HG03469 (cell line): ENCODE results near the gene GLB1L.

ENCODE experiments used
- ATAC-seq: cut with Tn5 transposase; IDR thresholded peaks from one replicate; pipeline ENCODE4 v1.9.1; 2021; ENCODE audit warnings: mild to moderate bottlenecking, moderate library complexity, moderate number of reproducible peaks; ENCODE audit not compliant: unreplicated experiment

Gene GLB1L

DNA sequence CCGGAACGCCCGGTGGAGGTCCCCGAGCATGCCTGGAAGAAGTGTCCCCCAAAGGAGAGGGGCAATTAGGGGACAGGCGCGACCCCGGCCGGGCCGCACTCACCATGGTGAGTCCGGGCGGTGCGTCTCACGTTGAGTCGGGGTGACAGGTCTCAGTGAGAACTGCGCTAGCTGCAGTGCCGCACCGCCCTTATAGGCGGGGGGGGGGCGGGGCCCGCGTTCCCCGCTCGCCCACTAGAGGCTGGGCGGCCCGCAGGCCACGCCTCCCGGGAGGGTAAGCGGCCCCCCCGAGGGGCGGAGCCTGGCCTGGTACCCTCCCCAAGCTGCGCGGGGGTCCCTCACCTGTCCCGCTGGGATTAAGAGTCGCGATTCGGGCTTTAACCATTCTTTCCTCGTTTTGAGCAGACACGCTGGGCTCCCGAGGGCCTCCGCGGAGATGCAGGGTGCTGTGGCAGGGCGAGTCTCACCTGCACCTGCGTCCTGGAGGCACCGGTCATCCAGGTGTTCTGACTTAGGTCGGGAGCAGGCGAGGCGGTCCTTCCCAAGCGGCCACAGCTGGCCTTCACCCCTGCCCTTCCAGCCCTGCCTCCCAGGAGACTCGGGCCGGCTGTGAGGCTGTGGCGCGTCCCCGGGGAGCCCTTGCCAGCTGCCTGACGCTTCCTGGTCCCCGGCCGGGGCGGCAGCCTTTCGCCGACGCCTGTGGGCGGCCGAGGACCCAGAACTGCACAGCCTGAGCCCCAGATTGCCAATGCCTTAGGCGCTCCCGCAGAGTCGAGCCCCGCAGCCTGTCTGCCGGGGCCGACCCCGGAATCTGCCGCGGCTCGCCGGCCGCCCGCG is 8.7 kb upstream of the GLB1L start, which contains the start of gene TUBA4A:
Gene TUBA4A (minus strand): TSS at position 166 of the 837 bp plus-strand sequence. CDS start 60 bp downstream, at position 106.
- ATAC-seq = peak; percentile 26

DNA sequence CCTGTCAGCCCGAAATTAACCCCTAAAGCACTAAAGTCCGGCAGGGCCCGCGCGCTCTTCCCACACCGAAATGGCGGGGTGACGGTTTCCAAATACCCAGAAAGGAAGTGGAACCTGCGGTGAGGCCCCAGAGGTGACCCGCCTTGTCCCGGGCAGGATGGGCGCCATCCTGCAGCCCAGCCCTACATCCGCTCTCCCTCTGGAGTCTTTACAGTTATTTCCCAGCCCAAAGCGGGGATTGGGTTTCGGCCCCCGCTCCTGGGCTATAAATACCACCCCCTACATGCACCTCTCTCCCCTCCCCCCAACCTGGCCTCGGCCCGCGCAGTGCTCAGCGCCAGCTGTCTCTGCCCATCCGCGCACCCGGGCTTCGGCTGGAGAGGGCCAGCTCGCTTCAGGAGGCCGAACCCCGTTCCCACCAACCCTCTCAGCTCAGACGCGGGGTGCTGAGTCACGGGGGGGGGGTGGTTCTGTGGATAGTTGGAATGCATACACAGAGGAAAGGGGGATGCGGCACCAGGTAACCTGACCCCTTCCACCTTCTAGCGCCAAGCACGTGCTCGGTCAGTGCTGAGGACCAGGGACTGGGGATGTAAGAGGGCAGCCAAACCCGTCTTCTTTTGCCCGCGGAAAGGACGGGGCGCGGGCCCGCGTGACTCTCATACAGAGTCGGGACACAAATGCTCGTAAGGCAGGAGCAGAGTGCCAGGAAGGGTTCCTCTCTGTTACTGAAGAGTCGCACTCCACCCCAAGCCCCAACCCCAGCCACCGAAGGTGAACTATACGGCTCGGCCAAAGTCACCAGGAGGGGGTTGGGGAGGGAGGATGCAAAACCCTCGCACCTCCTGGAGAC is 7.9 kb upstream of the GLB1L start, which contains the start of gene TUBA4B:
Gene TUBA4B (plus strand): TSS at position 344 of the 853 bp plus-strand sequence. CDS start 165 bp downstream, at position 509.
- ATAC-seq = no peak

DNA sequence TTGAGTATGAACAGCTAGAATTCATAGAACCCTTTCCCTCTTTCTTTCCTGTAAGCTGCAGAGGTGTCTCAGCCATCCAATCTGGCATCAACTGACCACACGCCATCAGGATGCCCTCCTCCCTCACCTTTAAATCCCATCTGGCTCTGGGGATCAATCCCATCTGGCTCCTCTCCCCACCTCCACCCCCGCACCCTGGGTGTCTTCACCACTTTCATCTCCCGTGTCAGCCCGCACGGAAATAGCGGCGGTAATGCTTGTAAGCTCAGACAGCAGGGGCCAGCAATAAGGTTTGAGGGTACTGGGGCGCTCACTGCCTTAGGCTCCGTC is 7.3 kb upstream of the GLB1L start:
- ATAC-seq = no peak

DNA sequence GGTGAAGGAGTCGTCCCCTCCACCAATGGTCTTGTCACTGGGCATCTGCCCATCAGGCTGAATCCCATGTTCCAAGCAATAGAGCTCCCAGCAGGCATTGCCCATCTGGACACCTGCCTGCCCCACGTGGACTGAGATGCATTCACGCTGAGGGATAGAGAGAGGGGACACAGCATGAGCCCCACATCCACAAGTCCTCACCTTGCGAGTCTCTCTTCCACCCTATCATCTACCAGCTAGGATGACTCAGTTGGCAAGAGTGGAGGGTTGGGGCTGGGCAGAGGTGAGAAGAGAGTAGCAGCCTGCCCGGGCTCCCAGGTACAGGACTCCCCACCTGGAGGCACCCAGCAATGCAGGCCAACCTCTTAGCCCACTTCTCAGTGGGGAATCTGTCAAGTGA is 6.8 kb upstream of the GLB1L start:
- ATAC-seq = no peak

DNA sequence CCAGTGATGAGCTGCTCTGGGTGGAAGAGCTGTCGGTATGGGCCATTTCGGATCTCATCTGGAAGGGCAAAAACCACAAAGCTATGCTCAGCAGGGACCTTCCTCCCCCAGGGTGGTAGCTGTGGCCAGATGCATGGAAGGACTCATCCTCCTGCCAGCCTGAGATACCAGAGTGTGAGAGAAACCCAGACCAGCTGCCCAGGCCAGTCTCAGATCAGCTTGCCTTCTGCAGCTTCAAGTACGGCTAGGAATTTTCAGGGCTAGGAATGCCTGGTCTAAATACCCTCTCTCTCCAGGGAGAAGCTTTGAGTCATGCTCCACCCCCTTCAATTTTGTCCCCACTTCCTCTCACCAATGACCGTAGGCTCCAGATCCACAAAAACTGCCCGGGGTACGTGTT is 6.4 kb upstream of the GLB1L start:
- no peak for ATAC-seq

DNA sequence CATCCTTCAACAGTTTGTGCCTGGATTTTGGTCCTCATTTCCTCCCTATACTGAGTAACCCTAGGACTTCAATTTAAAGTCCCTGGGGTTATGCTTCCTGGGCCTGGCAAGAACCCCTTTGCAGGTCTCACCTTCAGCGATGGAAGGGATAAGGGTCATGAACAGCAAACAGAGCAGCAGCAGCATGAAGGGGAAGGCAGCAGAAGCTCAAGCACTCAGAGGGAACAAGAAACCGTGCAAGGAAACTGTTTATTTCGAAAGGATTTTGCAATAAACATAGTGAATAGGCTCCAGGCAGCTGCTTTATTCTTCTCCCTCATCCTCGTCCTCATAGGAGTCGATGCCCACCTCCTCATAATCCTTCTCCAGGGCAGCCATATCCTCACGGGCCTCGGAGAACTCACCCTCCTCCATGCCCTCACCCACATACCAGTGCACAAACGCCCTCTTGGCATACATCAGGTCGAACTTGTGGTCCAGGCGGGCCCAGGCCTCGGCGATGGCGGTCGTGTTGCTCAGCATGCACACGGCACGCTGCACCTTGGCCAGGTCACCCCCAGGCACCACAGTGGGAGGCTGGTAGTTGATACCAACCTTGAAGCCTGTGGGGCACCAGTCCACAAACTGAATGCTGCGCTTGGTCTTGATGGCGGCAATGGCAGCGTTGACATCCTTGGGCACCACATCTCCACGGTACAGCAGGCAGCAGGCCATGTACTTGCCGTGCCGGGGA is 5.0 kb upstream of the GLB1L start:
- no peak for ATAC-seq

DNA sequence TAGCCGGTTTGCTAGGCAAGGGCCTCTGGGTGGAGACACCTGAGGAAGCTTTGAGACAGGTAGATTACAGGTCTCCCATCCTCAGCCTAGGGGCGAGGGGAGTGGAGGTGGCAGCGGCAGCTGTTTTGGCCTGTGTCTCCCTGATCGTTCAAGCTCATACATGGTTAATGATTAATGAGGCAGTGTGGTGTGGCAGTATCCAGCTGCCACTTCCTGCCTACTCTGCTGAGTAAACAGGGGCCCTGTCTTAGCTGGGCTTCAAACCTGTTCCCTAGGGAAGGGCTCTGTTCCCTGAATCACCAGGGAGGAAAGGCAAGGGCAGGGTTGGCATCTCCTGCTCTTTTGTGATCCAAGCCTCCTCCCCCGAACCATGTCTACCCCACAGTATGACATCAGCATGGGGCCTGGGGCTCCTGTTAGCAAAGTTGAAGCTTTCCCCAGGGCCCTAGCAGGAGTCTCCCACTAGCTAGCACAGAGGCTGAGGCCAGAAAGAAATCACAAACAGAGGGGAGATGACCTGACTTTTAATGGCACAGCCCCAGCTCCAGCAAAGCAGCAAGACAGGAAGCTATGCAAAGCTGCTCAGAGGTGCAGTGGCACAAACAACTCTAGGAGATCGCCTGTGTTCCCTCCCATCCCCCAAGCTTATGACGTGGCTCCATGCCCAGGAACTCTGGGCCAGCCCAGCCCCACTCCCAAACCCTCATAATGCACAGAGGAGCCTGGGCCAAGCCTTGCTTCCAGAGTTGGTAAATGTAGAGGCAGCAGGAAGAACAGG is 4.1 kb upstream of the GLB1L start:
- ATAC-seq = peak; percentile 22

DNA sequence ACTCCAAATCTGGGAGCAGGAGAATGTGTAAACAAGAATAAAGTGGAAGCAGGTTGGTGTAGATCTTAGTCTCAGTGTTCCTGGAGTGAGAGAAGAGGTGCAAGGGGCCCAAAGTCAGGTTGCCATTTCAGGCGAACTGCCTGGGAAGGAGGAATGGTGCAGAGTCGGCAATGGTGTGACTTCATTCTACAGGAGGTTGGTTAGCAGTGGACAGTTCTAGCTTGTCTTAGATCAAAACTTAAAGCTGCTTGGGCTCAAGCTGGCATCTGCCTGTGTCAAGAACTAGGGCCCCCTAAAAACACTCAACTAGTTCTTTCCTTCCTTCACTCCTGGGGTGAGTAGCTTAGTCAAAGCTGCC is 3.6 kb upstream of the GLB1L start:
- no peak for ATAC-seq

DNA sequence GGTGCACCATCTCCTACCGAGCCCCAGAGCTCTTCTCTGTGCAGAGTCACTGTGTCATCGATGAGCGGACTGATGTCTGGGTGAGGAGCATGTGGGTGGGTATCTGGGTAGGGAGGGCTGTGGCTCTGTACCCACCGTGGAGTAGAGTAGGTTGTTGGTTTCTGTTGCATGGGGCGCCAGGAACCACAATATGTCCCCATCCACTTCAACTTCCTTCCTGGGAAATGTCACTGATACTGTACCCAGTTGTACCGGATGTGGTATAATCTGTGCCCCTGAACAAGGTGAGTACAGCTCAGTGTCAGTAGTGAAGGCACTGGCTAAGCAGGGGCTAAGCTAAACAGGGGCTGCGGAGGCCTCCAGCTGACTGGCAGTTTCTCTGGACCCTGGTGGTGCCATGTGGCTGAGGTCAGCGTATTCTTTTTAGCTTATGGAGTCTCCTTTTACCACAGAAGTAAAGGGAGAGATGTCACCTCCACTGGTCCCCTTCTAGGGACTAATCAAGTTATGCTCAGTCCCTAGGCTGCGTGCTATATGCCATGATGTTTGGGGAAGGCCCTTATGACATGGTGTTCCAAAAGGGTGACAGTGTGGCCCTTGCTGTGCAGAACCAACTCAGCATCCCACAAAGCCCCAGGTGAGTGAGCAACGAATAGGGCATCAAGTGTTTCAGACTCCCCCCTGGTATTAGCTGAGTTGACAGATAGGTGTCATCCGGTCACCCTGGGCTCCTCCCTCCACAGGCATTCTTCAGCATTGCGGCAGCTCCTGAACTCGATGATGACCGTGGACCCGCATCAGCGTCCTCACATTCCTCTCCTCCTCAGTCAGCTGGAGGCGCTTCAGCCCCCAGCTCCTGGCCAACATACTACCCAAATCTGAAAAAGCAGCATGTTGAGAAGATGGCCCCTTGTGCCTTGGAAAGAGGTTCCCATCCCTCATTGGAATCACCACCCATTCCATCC is 2.7 kb upstream of the GLB1L start:
- ATAC-seq = no peak

DNA sequence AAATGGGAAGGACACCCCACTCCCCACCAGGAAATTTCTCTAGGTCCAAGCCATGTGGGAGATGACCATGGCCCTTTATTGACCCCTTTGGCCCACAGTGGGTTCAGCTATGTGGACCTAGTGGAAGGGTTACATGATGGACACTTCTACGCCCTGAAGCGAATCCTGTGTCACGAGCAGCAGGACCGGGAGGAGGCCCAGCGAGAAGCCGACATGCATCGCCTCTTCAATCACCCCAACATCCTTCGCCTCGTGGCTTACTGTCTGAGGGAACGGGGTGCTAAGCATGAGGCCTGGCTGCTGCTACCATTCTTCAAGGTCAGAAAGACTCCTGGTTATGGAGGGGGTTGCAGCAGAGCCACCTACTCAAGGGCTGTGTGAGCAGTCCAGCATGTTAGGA is 1.3 kb upstream of the GLB1L start:
- no peak for ATAC-seq

DNA sequence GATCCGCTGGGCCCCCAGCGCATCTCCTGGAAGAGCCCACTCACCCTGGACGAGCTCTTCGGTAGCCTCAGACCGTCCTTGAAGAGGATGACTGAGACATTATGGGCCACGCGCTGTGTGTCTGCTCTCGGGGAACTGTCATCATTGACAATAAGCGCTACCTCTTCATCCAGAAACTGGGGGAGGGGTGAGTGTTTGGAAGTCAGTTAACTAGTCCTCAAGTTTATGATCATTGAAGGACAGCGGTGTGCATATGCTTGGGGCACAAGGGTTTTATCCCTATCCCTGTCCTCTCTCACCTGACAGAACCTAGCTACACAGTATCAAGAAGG is 621 bp upstream of the GLB1L start:
- ATAC-seq = no peak

DNA sequence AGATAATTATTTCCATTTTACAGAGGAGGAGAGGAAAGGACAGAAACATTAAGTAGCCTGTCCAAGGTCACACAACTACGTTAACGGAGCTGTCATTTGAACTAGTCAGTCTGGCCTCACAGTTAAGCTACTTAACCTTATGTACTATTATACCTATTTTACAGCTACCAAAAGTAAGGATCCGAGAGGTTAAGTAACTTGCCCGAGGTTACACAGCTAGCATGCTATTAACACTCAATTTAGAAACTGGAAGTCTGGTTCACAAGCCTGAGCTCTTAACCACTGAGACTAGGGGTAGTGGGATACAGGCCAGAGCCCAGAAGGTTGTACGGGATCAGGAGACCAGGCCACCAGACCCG is 476 bp downstream of the GLB1L start:
- no peak for ATAC-seq

DNA sequence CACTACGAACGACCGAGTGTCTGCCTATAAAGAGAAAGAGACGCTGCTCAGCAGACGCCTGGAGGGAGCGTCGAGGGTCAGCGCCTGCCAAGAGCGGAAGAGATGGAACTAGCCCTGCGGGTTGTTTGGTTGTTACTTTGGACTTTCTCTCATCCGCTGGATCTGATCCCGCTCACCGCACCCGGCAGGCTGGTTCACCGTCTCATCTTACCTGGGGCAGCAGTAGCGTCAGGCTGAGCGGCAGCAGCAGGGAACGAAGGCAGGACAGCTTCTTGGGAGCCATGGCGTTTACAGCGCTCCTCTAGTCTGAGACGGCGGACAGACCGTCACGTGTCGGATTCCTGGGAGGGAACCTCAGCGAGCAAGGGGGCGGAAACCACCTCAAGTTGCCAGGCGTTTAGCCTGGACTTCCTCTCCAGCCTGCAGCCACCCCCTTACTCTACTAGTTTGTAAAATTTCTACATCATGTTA is 1.9 kb downstream of the GLB1L start:
- no peak for ATAC-seq

DNA sequence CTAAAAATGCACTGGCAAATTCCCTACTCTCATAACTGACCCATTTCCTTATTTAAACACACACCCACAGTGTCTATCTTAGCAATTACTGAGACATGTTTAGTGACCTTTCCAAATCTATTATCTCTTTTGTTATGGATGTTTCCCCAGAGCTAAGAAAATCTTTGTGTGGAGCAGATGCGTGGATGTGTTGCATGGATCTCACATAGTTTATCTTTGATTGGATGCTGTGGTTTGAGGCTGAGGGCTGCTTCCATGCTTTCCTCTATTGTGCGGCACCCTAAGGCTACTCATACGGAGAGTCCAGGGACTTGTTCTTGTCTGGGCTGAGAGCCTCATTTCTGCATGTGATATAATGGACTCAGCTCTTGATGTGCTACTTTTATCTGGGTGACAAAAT is 10.9 kb downstream of the GLB1L start:
- no peak for ATAC-seq

DNA sequence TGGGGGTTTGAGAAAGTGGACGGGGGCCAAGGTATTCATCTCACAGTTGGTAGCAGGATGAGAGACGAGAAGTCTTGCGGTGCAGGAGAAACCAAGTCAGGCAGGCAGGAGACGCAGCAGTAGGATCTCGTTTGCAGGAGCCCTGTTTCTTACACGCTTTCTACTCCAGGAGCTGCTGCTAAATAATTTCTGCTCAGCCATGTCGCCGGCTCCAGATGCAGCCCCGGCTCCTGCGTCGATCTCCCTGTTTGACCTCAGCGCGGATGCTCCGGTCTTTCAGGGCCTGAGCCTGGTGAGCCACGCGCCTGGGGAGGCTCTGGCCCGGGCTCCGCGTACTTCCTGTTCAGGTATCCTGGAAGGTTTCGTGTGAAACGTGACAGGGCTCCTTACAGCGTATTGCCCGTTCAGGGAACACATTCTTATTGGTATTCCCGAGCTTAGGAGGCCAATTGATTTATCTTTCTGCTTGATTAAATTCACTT is 15.1 kb downstream of the GLB1L start:
- ATAC-seq = no peak

DNA sequence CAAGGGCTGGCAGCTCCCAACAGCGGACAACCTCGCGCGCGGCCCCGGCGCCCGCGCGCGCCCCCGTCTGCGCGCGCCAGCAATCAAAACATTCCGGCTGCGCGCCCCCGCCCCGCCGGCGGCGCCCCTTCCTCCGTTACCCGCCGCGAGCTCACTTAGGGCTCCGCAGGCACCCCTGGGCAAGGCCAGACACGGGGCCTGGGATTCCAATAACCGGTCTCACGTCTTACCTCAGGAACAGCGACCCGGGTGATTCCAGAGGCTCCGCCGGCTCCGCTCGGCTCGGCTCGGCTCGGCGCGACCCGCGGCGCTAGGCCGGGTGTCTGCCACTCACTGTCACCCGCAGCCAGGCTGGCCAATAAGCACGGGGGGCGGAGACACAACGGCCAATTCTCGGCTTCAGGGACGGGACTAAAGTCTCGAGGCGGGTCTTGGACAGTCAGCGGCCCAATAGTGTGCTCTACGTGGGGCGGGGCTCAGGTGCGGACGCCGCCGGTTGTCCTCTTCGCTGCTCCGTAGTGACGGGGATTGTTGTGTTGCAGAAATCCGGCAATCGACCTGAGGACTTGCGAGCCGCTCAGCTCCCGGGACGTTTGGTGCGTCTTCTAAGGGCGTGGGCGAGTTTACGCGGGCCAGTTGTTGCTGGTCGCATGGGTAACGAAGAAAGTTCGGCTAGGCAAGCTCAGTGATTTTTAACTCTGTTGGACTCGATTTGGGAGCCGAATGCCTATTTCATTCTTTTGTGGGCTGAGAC is 15.8 kb downstream of the GLB1L start, which contains the start of the genes ANKZF1 and ATG9A:
Gene ANKZF1 (plus strand): TSS at position 502 of the 754 bp plus-strand sequence. CDS start 452 bp downstream, outside the sequence.
Gene ATG9A (minus strand): TSS at position 332 of the 754 bp plus-strand sequence. CDS start 1,612 bp downstream, outside the sequence.
- peak; percentile 93 for ATAC-seq

DNA sequence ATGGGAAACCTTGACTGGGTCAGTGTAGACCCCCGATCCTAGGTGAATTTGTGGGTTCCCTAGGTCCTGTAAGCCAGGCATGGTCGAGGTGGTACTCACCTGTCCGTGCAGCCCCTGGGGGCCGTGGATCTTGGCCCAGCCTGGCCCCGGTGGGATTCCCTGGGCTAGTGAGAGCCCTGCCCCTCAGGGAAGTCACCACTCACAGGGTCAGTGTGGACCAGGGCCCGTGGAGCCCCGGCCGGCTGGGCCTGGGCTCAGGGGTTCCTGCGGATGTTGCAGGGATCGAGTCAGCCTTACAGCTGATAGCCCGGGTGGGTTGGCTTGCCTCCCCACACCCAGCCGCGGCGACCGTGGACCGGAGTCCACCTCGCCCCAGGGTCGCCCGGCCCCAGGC is 16.3 kb downstream of the GLB1L start:
- peak; percentile 3 for ATAC-seq
